ENCODE results near the gene AJM1.

The AJM1 gene

DNA sequence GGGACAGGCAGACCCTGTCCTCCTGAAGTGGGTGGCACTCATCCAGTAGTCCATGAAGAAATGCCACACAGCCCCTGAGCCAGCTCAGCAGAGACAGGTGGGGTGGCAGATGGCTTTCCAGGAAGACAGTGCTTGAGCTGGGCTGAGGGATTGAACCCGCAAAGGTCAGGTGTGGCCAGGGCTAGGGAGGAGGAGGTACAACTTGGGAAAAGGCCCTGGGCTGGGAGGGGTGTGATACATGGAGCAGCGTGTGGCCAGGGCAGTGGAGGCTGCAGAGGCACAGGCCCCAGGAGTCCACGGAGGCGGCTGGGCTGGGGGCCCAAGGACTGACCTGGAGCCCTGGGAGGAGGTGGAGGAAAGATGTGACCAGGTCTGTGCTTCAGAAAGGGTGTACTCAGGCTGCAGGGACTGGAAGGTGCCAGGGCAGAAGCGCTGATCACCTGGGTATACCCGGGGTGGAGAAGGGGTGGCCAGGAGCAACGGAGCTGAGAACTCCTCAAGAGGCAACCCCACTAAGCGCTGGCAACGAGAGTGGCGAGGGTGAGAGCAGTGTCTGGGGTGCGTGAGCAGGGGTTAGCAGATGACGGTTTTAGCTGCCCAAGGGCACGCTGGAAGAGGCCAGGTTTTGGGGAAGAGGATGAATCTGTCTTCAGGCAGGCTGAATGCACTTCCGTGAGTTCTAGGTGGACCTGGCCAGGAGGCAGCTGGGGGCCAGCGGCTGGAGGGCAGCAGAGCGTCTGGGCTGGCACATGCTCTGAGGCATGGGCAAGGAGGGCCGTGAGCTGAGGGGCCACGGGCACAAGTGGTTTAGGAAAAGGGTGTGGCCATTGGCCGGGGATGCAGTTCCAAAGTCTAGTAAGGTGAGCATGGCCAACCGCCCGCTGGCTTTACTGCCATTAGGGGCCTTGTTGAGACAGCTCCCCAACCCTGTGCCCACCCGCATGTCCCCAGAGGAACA is 38.4 kb upstream of the AJM1 start:
- Histone ChIP-seq H3K27ac (ENCODE audit: low read depth, low read length) (no peak overlapping the region), H3K36me3 (ENCODE audit: control insufficient read depth, low read length) (peaks cover 24% of the 10 kb centered on the region), H3K79me2 (ENCODE audit: control insufficient read depth, low read length) (peaks cover 22% of the 10 kb centered on the region), H3K27me3 (ENCODE audit: control insufficient read depth, low read length) (peaks cover 23% of the 10 kb centered on the region), H3K9me2 (replicated peaks; ENCODE audit: control insufficient read depth, low read length) (no peaks in the 10 kb centered on the region), H3K4me2 (ENCODE audit: low read length) (no peak overlapping the region), H3K4me1 (ENCODE audit: control insufficient read depth, low read length) (peaks cover 38% of the 10 kb centered on the region), H3K9me3 (ENCODE audit: control insufficient read depth, insufficient read depth, low read length) (no peaks in the 10 kb centered on the region), H3F3A (ENCODE audit: control insufficient read depth, insufficient read depth) (0 out of 2 replicates have a peak, but pooled peaks cover 7% of the 10 kb centered on the region), H3K4me3 (ENCODE audit: low read length) (no peak overlapping the region), H4K20me1 (ENCODE audit: control insufficient read depth, insufficient read depth, low read depth, low read length) (no peaks in the 10 kb centered on the region; the same call in 1 of the 2 replicates)
- TF ChIP-seq EZH2phosphoT487 (IDR thresholded peaks at IDR 0.05; ENCODE audit: borderline replicate concordance, low read length) (no peak), CTCF (IDR thresholded peaks at IDR 0.05; ENCODE audit: low read depth, low read length, poor library complexity, severe bottlenecking) (no peak)

DNA sequence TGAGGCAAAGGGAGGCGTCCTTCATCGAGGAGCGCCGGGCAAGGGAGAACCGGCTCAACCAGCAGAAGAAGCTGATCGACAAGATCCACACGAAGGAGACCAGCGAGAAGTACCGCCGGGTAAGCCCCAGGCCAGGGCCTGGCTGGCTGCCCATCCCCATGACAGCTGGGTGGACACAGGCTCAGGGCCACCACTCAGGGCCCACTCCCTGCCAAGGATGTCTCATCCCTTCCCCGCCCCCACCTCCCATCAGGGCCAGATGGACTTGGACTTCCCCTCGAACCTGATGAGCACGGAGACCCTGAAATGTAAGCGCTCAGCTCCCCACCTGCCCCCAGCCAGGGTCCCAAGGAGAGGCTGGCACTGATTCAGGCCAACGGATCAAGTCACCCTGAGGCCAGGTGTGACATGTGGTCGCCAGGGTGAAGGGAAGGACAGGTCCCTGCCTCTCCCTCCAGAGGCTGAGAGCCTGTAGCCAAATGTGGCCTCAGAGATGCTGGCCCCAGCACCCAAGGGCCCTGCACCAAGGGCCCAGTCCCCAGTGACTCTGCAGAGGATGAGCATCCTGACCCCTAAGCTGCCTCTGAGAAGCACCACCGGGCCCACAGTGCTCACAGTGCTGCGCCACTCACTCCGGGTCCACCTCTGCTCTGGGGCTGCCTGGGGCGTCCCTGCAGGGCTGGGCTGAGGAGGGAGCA is 37.6 kb upstream of the AJM1 start:
- Histone ChIP-seq H3K4me1 (ENCODE audit: control insufficient read depth, low read length) (peaks cover 40% of the 10 kb centered on the region), H3F3A (ENCODE audit: control insufficient read depth, insufficient read depth) (0 out of 2 replicates have a peak, but pooled peaks cover 7% of the 10 kb centered on the region), H3K9me2 (replicated peaks; ENCODE audit: control insufficient read depth, low read length) (no peaks in the 10 kb centered on the region), H4K20me1 (ENCODE audit: control insufficient read depth, insufficient read depth, low read depth, low read length) (peaks cover 6% of the 10 kb centered on the region), H3K4me2 (ENCODE audit: low read length) (no peak overlapping the region), H3K9me3 (ENCODE audit: control insufficient read depth, insufficient read depth, low read length) (no peaks in the 10 kb centered on the region), H3K27me3 (ENCODE audit: control insufficient read depth, low read length) (peaks cover 15% of the 10 kb centered on the region), H3K79me2 (ENCODE audit: control insufficient read depth, low read length) (peaks cover 30% of the 10 kb centered on the region), H3K36me3 (ENCODE audit: control insufficient read depth, low read length) (peaks cover 32% of the 10 kb centered on the region), H3K27ac (ENCODE audit: low read depth, low read length) (no peak overlapping the region), H3K4me3 (ENCODE audit: low read length) (no peak overlapping the region)
- TF ChIP-seq EZH2phosphoT487 (IDR thresholded peaks at IDR 0.05; ENCODE audit: borderline replicate concordance, low read length) (no peak), CTCF (IDR thresholded peaks at IDR 0.05; ENCODE audit: low read depth, low read length, poor library complexity, severe bottlenecking) (no peak)

- H4K20me1 ChIP-seq (ENCODE audit: control insufficient read depth, insufficient read depth, low read depth, low read length), result peaks cover 8% of the 10 kb centered on the region
- H3K27me3 ChIP-seq (ENCODE audit: control insufficient read depth, low read length), result peaks cover 13% of the 10 kb centered on the region
- H3K9me2 ChIP-seq (replicated peaks; ENCODE audit: control insufficient read depth, low read length), result no peaks in the 10 kb centered on the region
- peaks cover 37% of the 10 kb centered on the region for H3K79me2 ChIP-seq (ENCODE audit: control insufficient read depth, low read length)
- H3K9me3 ChIP-seq (ENCODE audit: control insufficient read depth, insufficient read depth, low read length), result no peaks in the 10 kb centered on the region
- peaks cover 41% of the 10 kb centered on the region for H3K4me1 ChIP-seq (ENCODE audit: control insufficient read depth, low read length)
- TF ChIP-seq EZH2phosphoT487 (IDR thresholded peaks at IDR 0.05; ENCODE audit: borderline replicate concordance, low read length) (no peak), CTCF (IDR thresholded peaks at IDR 0.05; ENCODE audit: low read depth, low read length, poor library complexity, severe bottlenecking) (no peak)
- peaks cover 38% of the 10 kb centered on the region for H3K36me3 ChIP-seq (ENCODE audit: control insufficient read depth, low read length)
- no peak overlapping the region for H3K4me3 ChIP-seq (ENCODE audit: low read length)
- no peak overlapping the region for H3K27ac ChIP-seq (ENCODE audit: low read depth, low read length)
- H3K4me2 ChIP-seq (ENCODE audit: low read length), result no peak overlapping the region
- 0 out of 2 replicates have a peak, but pooled peaks cover 6% of the 10 kb centered on the region for H3F3A ChIP-seq (ENCODE audit: control insufficient read depth, insufficient read depth)
Measured at GRCh38 chr9:136805207-136805740, 37.0 kb upstream of the AJM1 start.
